H9 (cell line): ENCODE data around the gene KRT85. TPM values are rescaled to one million over a fixed set of nuclear protein-coding genes. Genes with fewer than 3 reads are reported as not detected.

ENCODE experiments used
- DNase-seq: peaks from one replicate; pipeline ENCODE4 v3.0.0-alpha.2; 2017
- H2AFZ ChIP-seq: one replicate; pipeline ENCODE4 v1.6.1; 2013; ENCODE audit warnings: mild to moderate bottlenecking, low read length, control low read depth, moderate library complexity
- H2AK5ac ChIP-seq: 2 replicates; pipeline ENCODE4 v1.6.1; 2013; ENCODE audit warnings: low read length, control low read depth, mixed read lengths; ENCODE audit not compliant: insufficient read length
- H2BK120ac ChIP-seq: one replicate; pipeline ENCODE4 v1.6.1; 2013; ENCODE audit warnings: low read depth, mild to moderate bottlenecking, low read length, control low read depth, inconsistent platforms; ENCODE audit not compliant: poor library complexity, severe bottlenecking
- H2BK12ac ChIP-seq: 2 replicates; pipeline ENCODE4 v1.6.1; 2013; ENCODE audit warnings: low read length, control low read depth, mixed read lengths, low read depth; ENCODE audit not compliant: insufficient read length
- H2BK15ac ChIP-seq: 2 replicates; pipeline ENCODE4 v1.6.1; 2013; ENCODE audit warnings: low read depth, low read length, control low read depth
- H2BK20ac ChIP-seq: one replicate; pipeline ENCODE4 v1.6.1; 2013; ENCODE audit warnings: low read depth, mild to moderate bottlenecking, low read length, control low read depth, inconsistent platforms; ENCODE audit not compliant: poor library complexity, severe bottlenecking
- H2BK5ac ChIP-seq: 2 replicates; pipeline ENCODE4 v1.6.1; 2013; ENCODE audit warnings: low read length, control low read depth, mixed read lengths; ENCODE audit not compliant: insufficient read length
- H3K14ac ChIP-seq: 2 replicates; pipeline ENCODE4 v1.6.1; 2013; ENCODE audit warnings: low read length, control low read depth; ENCODE audit not compliant: insufficient read depth
- H3K18ac ChIP-seq: 2 replicates; pipeline ENCODE4 v1.6.1; 2013; ENCODE audit warnings: low read depth, mild to moderate bottlenecking, mixed read lengths, low read length, control low read depth; ENCODE audit not compliant: insufficient read length
- H3K23ac ChIP-seq: 2 replicates; pipeline ENCODE4 v1.6.1; 2013; ENCODE audit warnings: low read length, control low read depth, mixed read lengths, low read depth; ENCODE audit not compliant: insufficient read length
- H3K23me2 ChIP-seq: 2 replicates; pipeline ENCODE4 v1.6.1; 2013; ENCODE audit warnings: low read depth, mild to moderate bottlenecking, mixed read lengths, low read length, control low read depth; ENCODE audit not compliant: insufficient read length, poor library complexity, severe bottlenecking
- H3K27ac ChIP-seq: 2 replicates; pipeline ENCODE4 v1.5.1; 2013; ENCODE audit warnings: low read length, control low read depth, mixed read lengths, low read depth; ENCODE audit not compliant: insufficient read length
- H3K27me3 ChIP-seq: 2 replicates; pipeline ENCODE4 v1.6.1; 2013; ENCODE audit warnings: low read length, control low read depth, inconsistent platforms; ENCODE audit not compliant: insufficient read depth
- H3K4ac ChIP-seq: 2 replicates; pipeline ENCODE4 v1.6.1; 2013; ENCODE audit warnings: low read depth, mild to moderate bottlenecking, control low read depth, inconsistent platforms, low read length, moderate library complexity
- H3K4me1 ChIP-seq: 2 replicates; pipeline ENCODE4 v1.6.1; 2013; ENCODE audit warnings: low read length, control low read depth, inconsistent platforms; ENCODE audit not compliant: insufficient read depth
- H3K4me2 ChIP-seq: 2 replicates; pipeline ENCODE4 v1.6.1; 2013; ENCODE audit warnings: low read length, control low read depth, mixed read lengths; ENCODE audit not compliant: insufficient read length, insufficient read depth
- H3K56ac ChIP-seq: 2 replicates; pipeline ENCODE4 v1.6.1; 2013; ENCODE audit warnings: low read depth, mild to moderate bottlenecking, mixed read lengths, low read length, control low read depth; ENCODE audit not compliant: insufficient read length
- H3K79me1 ChIP-seq: 2 replicates; pipeline ENCODE4 v1.6.1; 2013; ENCODE audit warnings: low read depth, mild to moderate bottlenecking, moderate library complexity, low read length, control low read depth, inconsistent platforms; ENCODE audit not compliant: insufficient read depth, poor library complexity, severe bottlenecking
- H3K79me2 ChIP-seq: 2 replicates; pipeline ENCODE4 v1.6.1; 2013; ENCODE audit warnings: low read length, control low read depth, inconsistent platforms; ENCODE audit not compliant: insufficient read depth
- H3K9ac ChIP-seq: 2 replicates; pipeline ENCODE4 v1.6.1; 2013; ENCODE audit warnings: low read length, control low read depth, mixed read lengths; ENCODE audit not compliant: insufficient read length; ENCODE audit errors: extremely low read depth
- H3K9me3 ChIP-seq: one replicate; pipeline ENCODE4 v1.6.1; 2013; ENCODE audit warnings: low read depth, low read length, inconsistent platforms; ENCODE audit not compliant: control insufficient read depth
- H3T11ph ChIP-seq: one replicate; pipeline ENCODE4 v1.6.1; 2013; ENCODE audit warnings: mild to moderate bottlenecking, low read length, control low read depth, inconsistent platforms
- H4K20me1 ChIP-seq: one replicate; pipeline ENCODE4 v1.6.1; 2013; ENCODE audit not compliant: control insufficient read depth, insufficient read length, insufficient read depth
- H4K5ac ChIP-seq: 2 replicates; pipeline ENCODE4 v1.6.1; 2013; ENCODE audit warnings: low read depth, mild to moderate bottlenecking, mixed read lengths, low read length, control low read depth; ENCODE audit not compliant: insufficient read length
- H4K8ac ChIP-seq: replicated peaks from 2 replicates; pipeline ENCODE4 v1.6.1; 2013; ENCODE audit warnings: low read length, control low read depth, mixed read lengths, low read depth; ENCODE audit not compliant: insufficient read length
- H4K91ac ChIP-seq: 2 replicates; pipeline ENCODE4 v1.6.1; 2013; ENCODE audit warnings: low read depth, mild to moderate bottlenecking, moderate library complexity, mixed read lengths, low read length, control low read depth; ENCODE audit not compliant: insufficient read length
- H3K27ac Mint-ChIP-seq, 3 experiments: 2 replicates in 2 of 3; 3 replicates in 1 of 3; pipeline ENCODE4 v1.8.0; 2020 to 2021; ENCODE audit warnings: mixed read lengths in 3 of 3, mild to moderate bottlenecking in 1 of 3, moderate library complexity in 1 of 3
- H3K27me3 Mint-ChIP-seq: 2 replicates; pipeline ENCODE4 v1.8.0; 2021; ENCODE audit warnings: low read depth, mild to moderate bottlenecking, moderate library complexity, mixed read lengths
- H3K36me3 Mint-ChIP-seq, 3 experiments: 2 replicates in 2 of 3; 3 replicates in 1 of 3; pipeline ENCODE4 v1.8.0; 2020 to 2021; ENCODE audit warnings: low read depth in 3 of 3, mixed read lengths in 3 of 3; ENCODE audit not compliant: insufficient read depth in 1 of 3
- H3K4me1 Mint-ChIP-seq, 2 experiments: 2 replicates each; pipeline ENCODE4 v1.8.0; 2020; ENCODE audit warnings: mixed read lengths in 2 of 2
- H3K4me3 Mint-ChIP-seq, 2 experiments: 2 replicates in 1 of 2; 3 replicates in 1 of 2; pipeline ENCODE4 v1.8.0; 2020 to 2021; ENCODE audit warnings: mild to moderate bottlenecking in 2 of 2, mixed read lengths in 2 of 2, moderate library complexity in 1 of 2
- H3K9me3 Mint-ChIP-seq, 2 experiments: 2 replicates in 1 of 2; 3 replicates in 1 of 2; pipeline ENCODE4 v1.8.0; 2020; ENCODE audit warnings: mild to moderate bottlenecking in 2 of 2, mixed read lengths in 2 of 2, moderate library complexity in 1 of 2
- WGBS: extraction: QIAGEN DNeasy Blood & Tissue Kit; methylation state at CpG from one replicate; pipeline ENCODE4 v1.1.7; 2013; ENCODE audit warnings: missing lambda C conversion rate, low lambda C conversion rate, mixed read lengths; ENCODE audit not compliant: insufficient read length; ENCODE audit errors: extremely low coverage; 5-methylcytosine and 5-hydroxymethylcytosine counted together
- total RNA-seq: library from RNA; stranded (reverse); gene quantifications from 2 replicates; pipeline ENCODE4 v1.2.1, GENCODE V29; 2021
- TF ChIP-seq, protein P1 (sequence below): fragments of 200-600 bp; sonication (generic); conservative IDR thresholded peaks from 3 replicates; pipeline ENCODE4 v1.8.0; 2021; ENCODE audit warnings: antibody characterized with exemption, mild to moderate bottlenecking

The KRT85 gene
- total RNA-seq, 1 experiment from 2014 or later, result not detected

DNA sequence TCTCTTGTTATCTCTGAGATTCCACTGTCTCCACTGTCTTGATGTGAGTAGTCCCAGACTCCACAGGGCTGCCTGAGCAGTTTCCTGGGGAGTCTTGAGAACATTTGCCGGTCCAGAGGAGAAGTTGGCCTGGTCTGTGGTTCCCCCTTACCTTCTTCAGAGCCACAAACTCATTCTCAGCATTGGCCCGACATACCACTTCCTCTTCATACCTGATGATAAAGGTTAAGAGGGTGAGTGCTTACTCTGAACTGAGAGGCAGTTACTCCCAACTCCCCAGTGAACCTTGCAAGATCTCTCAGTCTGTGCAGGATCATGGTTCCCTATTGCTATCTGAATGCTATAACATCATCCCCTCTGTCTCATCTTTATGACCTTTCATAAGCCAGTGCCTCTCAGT lies 15.6 kb upstream of the KRT85 start:
- H3K23me2 ChIP-seq, result no peaks in the 10 kb centered on the region
- H3T11ph ChIP-seq, result no peak overlapping the region
- H4K91ac ChIP-seq, result no peak overlapping the region
- H3K36me3 Mint-ChIP-seq, result no peaks in the 10 kb centered on the region
- WGBS, result no CpG with 5 or more reads among the region's 2 CpGs
- no peak overlapping the region for H4K8ac ChIP-seq
- no peaks in the 10 kb centered on the region for H4K20me1 ChIP-seq
- H3K27me3 Mint-ChIP-seq, result peaks cover 22% of the 10 kb centered on the region
- no peak overlapping the region for H2AK5ac ChIP-seq
- H3K56ac ChIP-seq, result no peak overlapping the region
- no peak overlapping the region for H2BK12ac ChIP-seq
- TF ChIP-seq, protein P1, sequence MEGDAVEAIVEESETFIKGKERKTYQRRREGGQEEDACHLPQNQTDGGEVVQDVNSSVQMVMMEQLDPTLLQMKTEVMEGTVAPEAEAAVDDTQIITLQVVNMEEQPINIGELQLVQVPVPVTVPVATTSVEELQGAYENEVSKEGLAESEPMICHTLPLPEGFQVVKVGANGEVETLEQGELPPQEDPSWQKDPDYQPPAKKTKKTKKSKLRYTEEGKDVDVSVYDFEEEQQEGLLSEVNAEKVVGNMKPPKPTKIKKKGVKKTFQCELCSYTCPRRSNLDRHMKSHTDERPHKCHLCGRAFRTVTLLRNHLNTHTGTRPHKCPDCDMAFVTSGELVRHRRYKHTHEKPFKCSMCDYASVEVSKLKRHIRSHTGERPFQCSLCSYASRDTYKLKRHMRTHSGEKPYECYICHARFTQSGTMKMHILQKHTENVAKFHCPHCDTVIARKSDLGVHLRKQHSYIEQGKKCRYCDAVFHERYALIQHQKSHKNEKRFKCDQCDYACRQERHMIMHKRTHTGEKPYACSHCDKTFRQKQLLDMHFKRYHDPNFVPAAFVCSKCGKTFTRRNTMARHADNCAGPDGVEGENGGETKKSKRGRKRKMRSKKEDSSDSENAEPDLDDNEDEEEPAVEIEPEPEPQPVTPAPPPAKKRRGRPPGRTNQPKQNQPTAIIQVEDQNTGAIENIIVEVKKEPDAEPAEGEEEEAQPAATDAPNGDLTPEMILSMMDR, result no peak
- H2AFZ ChIP-seq, result no peak overlapping the region
- H3K4me1 ChIP-seq, result no peaks in the 10 kb centered on the region
- no peak overlapping the region for H3K4me3 Mint-ChIP-seq
- no peaks in the 10 kb centered on the region for H3K79me2 ChIP-seq
- no peak overlapping the region for H3K4ac ChIP-seq
- no peak overlapping the region for H2BK5ac ChIP-seq
- H3K4me1 Mint-ChIP-seq, result no peaks in the 10 kb centered on the region
- no peak overlapping the region for H2BK20ac ChIP-seq
- no peak overlapping the region for H3K4me2 ChIP-seq
- H3K9me3 Mint-ChIP-seq, result no peaks in the 10 kb centered on the region; a peak in 1 of 5 replicates
- H3K27ac Mint-ChIP-seq, result no peak overlapping the region
- H3K18ac ChIP-seq, result no peak overlapping the region
- H3K9me3 ChIP-seq, result no peaks in the 10 kb centered on the region
- H3K27ac ChIP-seq, result no peak overlapping the region
- DNase-seq, result no peak
- no peak overlapping the region for H4K5ac ChIP-seq
- H2BK120ac ChIP-seq, result no peak overlapping the region
- no peak overlapping the region for H2BK15ac ChIP-seq
- no peaks in the 10 kb centered on the region for H3K79me1 ChIP-seq
- H3K23ac ChIP-seq, result no peak overlapping the region
- H3K27me3 ChIP-seq, result no peaks in the 10 kb centered on the region
- no peak overlapping the region for H3K14ac ChIP-seq
- H3K9ac ChIP-seq, result no peak overlapping the region
